HK-2 (cell line): Measurements from ENCODE around the gene RGS3.

Experiments used
- DNase-seq: peaks from one replicate; pipeline ENCODE4 v3.0.0-alpha.2; 2018; ENCODE audit not compliant: unreplicated experiment

RGS3 gene

GRCh38 chr9:113465599-113466140 is 2.1 kb downstream of the RGS3 start:
- DNase-seq, result no peak

GRCh38 chr9:113467183-113467582 is 3.7 kb downstream of the RGS3 start:
- no peak for DNase-seq

GRCh38 chr9:113468716-113469448 is 5.4 kb downstream of the RGS3 start:
- DNase-seq, result no peak

GRCh38 chr9:113471143-113471542 is 7.6 kb downstream of the RGS3 start:
- DNase-seq, result no peak

- DNase-seq, result no peak
Observed at GRCh38 chr9:113471566-113471965, 8.0 kb downstream of the RGS3 start.

GRCh38 chr9:113472199-113472598 is 8.7 kb downstream of the RGS3 start:
- no peak for DNase-seq

- DNase-seq, result no peak
Observed at GRCh38 chr9:113474360-113475028, 11.0 kb downstream of the RGS3 start.

GRCh38 chr9:113475031-113475430 is 11.5 kb downstream of the RGS3 start:
- DNase-seq, result no peak

GRCh38 chr9:113475992-113476391 is 12.5 kb downstream of the RGS3 start:
- DNase-seq, result no peak

GRCh38 chr9:113476511-113476916 is 13.0 kb downstream of the RGS3 start:
- no peak for DNase-seq

- no peak for DNase-seq
Observed at GRCh38 chr9:113477058-113477457, 13.5 kb downstream of the RGS3 start.

- DNase-seq, result no peak
Observed at GRCh38 chr9:113477661-113478060, 14.1 kb downstream of the RGS3 start.

- no peak for DNase-seq
Observed at GRCh38 chr9:113479174-113479621, 15.7 kb downstream of the RGS3 start.

GRCh38 chr9:113480612-113481011 is 17.1 kb downstream of the RGS3 start:
- DNase-seq, result no peak

GRCh38 chr9:113481176-113481787 is 17.8 kb downstream of the RGS3 start:
- DNase-seq, result no peak

- no peak for DNase-seq
Observed at GRCh38 chr9:113482341-113482740, 18.8 kb downstream of the RGS3 start.

- no peak for DNase-seq
Observed at GRCh38 chr9:113482991-113483675, 19.6 kb downstream of the RGS3 start.

GRCh38 chr9:113483676-113484257 is 20.2 kb downstream of the RGS3 start:
- no peak for DNase-seq

GRCh38 chr9:113484258-113484730 is 20.8 kb downstream of the RGS3 start:
- no peak for DNase-seq

- DNase-seq, result no peak
Observed at GRCh38 chr9:113485761-113486115, 22.2 kb downstream of the RGS3 start.

GRCh38 chr9:113486327-113486726 is 22.8 kb downstream of the RGS3 start:
- DNase-seq, result no peak

GRCh38 chr9:113488071-113488470 is 24.5 kb downstream of the RGS3 start:
- DNase-seq, result no peak
